HG03565 (cell line): Measurements from ENCODE around the gene TGM1.

Experiments
- ATAC-seq: cut with Tn5 transposase; IDR thresholded peaks from one replicate; pipeline ENCODE4 v1.9.1; 2021; ENCODE audit warnings: mild to moderate bottlenecking, moderate library complexity; ENCODE audit not compliant: unreplicated experiment

The TGM1 gene

GRCh38 chr14:24271134-24271833 lies 8.3 kb upstream of the TGM1 start, which contains the start of gene RABGGTA:
Gene RABGGTA, minus strand, starts transcription at chr14:24271597. Its CDS starts 482 bp downstream, at chr14:24271115.
- peak; percentile 85 for ATAC-seq

DNA sequence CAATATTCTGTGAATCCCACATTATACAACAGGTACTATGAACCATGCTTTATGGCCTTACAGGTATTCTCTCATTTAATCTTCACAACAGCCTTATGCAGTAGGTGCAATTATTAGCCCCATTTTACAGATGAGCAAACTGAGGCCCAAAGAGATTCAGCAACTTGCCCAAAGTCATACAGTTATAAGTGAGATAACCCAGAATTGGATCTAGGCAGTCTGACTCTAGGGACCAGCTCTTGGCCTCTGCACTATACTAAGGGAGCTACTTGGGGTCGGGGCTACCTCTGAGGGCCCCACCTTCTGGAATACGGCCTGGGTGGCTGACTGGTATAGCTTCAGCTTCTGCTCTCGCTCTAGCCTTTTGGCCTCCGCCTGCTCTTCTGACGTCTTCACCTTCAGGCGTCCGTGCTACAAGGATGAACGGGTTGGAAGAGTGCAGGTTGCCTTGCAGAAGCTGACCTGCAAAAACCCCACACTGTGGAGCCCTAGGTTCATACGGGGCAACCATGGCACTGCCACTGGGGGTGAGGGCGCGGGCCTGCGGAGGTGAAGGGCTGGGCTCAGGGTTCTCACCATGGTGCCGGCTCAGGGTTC lies 7.7 kb upstream of the TGM1 start:
- no peak for ATAC-seq

GRCh38 chr14:24269910-24270536 lies 7.0 kb upstream of the TGM1 start:
- ATAC-seq, result no peak

- no peak for ATAC-seq
These were observed 6.4 kb upstream of the TGM1 start for GRCh38 chr14:24269368-24269767.

GRCh38 chr14:24268225-24268624 lies 5.2 kb upstream of the TGM1 start:
- ATAC-seq, result no peak

- ATAC-seq, result no peak
These were observed 4.5 kb upstream of the TGM1 start for GRCh38 chr14:24267516-24267915.

- ATAC-seq, result no peak
These were observed 3.6 kb upstream of the TGM1 start for GRCh38 chr14:24266344-24267244.

GRCh38 chr14:24264298-24264697 lies 1.3 kb upstream of the TGM1 start:
- ATAC-seq, result no peak

GRCh38 chr14:24263848-24264247 lies 871 bp upstream of the TGM1 start:
- no peak for ATAC-seq

DNA sequence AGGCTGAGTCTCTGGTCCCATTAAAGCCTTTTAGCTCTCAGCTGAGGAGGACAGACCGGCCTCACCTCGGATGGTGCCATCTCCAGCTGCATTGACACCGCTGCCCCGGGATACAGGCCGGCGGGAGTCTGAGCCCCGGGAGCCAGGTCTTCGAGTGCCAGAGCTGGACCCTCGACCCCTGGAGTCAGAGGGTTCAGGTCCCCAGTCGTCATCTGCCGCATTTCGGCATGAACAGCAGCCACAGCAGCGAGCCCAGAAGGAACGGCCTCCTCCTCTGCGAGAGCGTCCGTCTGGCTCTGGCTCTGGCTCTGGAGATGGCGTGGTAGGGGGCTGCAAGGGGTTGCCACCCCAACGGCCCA lies 1.0 kb downstream of the TGM1 start:
- ATAC-seq, result no peak

- no peak for ATAC-seq
These were observed 1.6 kb downstream of the TGM1 start for GRCh38 chr14:24261256-24261968.

GRCh38 chr14:24260780-24261157 lies 2.2 kb downstream of the TGM1 start:
- ATAC-seq, result no peak

- no peak for ATAC-seq
These were observed 2.8 kb downstream of the TGM1 start for GRCh38 chr14:24260026-24260779.

GRCh38 chr14:24259282-24260025 lies 3.5 kb downstream of the TGM1 start:
- no peak for ATAC-seq

DNA sequence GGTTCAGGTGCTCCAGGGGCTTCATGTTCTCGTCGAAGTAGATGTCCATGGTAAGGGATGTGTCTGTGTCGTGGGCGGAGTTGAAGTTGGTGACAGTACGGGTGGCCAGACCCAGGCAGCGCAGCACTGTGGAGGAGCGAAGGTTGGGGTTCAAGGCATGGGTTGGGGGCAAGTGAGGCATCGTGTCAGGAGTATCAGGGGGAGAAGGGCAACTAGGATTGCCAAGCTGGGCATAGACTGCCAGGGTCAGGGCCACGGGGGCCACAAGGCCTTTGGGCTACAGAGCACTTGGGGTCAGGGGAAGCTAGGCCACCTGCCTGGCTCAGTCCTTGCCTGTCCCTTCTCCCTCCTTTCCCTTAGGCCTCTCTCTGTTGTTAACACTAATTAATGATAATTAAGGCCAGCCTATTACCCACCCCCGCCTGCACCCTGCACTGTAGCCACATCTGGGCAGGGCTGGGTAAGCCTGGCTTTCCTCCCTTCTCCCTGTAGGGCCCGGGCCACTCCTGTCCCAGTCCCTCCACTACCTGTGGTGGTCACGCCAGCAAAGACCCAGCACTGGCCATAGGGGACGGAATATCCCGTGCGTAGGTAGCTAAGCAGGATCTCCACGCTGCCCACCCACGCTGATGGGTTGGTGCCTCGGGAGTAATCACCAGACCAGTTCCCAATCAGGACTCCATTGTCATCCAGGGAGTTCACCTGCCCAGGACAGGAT lies 4.3 kb downstream of the TGM1 start:
- ATAC-seq, result no peak

DNA sequence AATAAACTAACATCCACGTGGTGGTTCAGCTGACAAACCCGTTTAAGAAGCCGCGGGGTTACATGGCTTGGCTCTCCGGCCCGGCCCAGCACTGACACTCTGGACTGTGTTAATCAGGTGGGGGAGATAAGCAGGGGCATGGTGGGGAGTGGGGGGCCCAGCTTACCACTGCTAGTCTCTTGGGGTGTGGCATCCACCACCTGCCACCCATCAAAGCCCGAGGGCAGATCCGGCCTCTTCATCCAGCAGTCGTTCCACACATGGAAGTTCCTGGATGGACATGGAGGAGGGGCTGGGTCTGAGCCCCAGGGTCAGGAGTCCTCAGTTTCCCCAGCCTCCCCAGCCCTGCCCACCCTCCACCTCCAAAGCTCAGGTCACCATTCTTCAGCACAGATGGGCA lies 4.9 kb downstream of the TGM1 start:
- no peak for ATAC-seq

DNA sequence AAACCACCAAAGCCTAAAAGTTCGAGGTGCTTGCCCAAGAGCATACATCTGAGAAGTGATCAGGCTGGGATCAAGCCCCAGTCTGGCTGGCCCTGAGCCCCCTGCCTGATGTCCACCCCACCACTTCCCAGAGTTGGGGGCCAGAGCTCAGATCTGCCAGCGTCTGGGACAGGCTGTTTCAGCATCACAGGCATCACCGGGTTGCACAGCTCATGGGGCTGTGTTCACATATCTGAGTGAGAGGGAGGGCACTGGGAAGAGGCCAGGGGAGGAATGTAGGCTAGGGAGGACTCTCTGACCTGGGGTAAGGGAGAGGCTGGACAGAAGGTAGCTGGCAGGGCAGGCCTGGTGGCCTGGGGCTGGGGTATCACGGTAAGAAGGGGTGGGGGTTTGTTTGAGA lies 6.0 kb downstream of the TGM1 start:
- ATAC-seq, result no peak

DNA sequence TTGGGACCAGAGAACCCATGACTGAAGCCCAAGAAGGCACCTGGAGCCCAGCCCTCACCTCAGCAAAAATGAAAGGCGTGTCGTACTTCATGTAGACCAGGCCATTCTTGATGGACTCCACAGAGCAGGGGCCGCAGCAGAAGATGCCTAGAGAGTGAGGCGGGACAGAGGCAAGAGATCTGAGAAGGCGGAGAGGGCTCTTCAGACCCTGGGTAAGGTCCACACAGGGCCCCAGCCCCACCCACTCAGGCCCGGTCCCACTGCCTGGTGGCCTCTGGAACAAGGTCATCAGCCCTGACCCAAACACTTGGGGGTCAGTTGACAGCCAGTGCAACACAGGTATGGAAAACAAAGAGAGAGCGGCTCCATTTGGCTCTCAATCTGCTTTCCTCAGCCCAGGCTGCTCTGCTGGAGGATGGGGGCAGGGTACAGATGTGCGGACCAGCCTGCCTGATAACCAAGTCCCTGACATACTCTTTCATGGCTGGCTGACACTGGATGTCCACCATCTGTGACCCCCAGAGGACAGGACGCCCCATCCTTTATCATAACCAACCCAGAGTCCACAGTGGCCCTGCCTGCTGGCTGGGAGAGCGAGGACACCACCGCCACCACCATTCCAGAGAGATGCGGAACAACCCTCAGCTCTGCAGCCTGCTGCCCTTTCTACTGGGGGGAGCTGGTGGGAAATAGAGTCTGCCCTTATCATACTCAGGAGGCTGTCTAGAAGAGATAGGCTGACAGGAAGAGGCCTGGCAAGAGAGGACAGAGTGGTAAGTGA lies 6.9 kb downstream of the TGM1 start:
- no peak for ATAC-seq
